ENCODE measurements around the gene CTBP1.
A peak's percentile ranks its signal among the peaks of the same experiment; 100 is the strongest.

CTBP1 gene

DNA sequence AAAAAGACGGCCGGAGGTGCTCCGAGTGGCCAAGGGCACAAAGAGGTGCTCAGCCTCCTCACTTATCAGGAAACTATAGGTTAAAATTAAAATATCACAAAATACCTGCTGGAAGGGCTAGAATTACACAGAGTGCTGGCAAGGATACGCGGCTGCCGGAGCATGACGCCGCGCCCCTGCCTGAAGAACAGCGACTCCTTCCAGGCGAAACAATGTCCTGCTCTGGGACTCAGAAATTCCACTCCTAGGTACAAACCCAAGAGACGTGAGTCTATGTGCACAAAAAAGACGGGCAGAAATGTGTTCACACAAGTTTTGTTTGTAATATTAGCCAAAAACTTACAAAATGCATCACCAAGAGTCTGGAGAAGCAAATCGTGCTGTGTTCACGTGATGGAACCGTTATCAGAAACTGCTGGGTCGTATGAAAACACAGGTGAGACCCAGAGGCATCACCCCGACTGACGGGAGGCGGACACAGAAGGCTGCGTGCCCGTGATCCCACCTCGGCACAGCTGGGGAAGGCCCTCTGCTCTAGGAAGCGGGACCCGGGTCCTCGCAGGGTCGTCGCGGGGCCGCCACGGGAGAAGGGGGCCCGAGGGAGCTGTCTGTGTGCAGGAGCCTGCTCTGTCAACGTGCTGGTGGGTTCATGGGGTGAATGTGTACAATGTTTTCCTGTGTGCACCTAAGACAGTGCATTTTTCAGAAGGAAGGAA is 27.6 kb downstream of the CTBP1 start:
- DNase-seq, result no peak

DNA sequence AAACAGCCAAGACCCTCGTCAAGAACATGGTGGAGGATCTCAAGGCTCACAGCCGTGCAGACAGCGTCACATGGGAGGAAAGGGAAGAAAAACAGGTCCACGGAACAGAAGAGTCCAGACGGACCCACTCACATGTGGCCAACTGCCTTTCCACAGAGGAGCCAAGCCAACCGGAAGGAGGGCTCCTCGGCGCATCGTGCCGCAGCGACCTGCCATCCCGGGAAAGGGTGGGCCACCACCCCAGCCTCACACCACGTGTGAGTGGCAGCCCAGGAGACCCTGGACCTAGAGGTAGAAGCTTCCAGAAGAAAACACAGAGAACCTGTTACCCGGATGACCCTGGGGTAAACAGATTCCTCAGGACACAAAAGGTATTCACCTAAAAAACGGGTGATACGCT is 28.4 kb downstream of the CTBP1 start:
- DNase-seq, result no peak

DNA sequence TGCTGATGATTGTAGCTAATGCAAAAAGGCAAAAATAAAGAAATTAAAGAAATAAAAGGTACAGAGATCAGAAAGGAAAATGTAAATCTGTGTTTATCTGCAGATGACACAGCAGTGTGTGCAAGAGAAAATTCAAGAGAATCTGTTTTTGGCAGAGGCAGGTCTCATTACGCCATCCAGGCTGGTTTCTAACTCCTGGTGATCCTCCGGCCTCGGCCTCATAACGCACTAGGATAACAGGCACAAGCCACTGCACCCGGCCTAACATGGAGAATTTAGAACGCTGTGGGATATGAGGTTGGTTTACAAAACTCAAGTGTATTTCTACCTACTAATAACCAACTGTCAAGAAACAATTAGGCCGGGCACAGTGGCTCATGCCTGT is 29.4 kb downstream of the CTBP1 start:
- DNase-seq, result no peak

GRCh38 chr4:1218634-1219565 is 30.0 kb downstream of the CTBP1 start:
- DNase-seq, result no peak

DNA sequence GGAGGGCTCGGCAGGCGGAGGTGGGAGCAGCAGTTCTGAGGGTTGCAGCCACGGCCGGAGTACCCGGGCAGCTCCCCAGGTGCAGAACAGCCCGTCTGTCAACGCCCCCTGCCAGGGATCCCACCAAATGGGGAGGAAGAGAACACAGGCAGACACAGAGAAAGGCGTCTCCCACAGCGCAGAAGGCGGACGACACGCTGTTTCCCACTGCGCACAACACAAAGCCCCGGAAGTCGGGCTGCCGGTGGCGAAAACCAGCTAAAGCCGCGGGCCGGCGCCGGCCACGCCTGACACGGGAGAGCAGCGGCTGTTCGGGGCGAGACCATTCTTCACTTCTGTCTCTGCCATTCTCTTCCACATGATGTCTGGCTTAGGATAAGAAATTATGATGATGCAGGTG is 31.6 kb downstream of the CTBP1 start:
- peak; percentile 92 for DNase-seq

- DNase-seq, result peak; percentile 21
Measured at GRCh38 chr4:1216869-1217294, 32.0 kb downstream of the CTBP1 start.

- no peak for DNase-seq
Measured at GRCh38 chr4:1216076-1216614, 32.8 kb downstream of the CTBP1 start.

DNA sequence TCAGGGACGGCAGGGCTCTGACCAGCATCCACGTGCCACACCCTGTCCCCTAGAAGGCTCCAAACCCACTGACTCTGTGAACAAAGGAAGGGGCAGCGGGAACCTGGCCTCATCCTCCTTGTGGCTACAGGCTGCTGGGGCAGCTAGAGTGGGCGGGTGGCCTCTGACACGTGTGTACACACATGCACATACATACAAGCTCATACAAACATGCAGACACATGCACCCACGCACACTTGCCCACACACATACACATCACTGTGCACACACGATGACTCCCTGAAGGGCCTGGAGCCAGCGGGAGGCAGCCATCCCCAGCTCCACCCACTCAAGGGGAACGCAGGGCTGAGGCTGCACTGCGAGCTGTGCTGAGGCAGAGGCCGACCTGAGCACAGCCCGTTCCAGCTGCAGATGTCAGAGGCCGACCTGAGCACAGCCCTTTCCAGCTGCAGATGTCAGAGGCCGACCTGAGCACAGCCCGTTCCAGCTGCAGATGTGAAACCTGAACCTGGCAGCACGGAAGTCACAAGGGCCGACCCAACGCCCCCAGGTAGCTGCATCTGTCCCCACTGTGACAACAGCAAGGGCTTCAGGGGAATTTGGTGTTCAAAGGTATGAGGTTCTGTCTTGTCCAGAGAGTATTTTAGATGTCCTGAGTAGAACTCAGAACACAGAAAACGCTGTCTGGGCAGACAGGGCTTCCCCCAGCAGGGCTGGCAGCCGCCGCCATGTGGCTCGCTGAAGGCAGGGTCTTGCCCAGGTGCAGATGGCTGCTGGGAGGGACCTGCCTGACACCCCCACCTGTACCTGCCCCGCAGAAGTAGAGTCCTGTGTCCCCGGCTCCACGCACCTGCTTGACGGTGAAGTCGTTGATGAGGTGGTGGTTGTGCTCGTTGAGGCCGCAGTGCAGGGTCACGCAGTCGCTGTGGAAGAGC is 33.5 kb downstream of the CTBP1 start:
- DNase-seq, result no peak

DNA sequence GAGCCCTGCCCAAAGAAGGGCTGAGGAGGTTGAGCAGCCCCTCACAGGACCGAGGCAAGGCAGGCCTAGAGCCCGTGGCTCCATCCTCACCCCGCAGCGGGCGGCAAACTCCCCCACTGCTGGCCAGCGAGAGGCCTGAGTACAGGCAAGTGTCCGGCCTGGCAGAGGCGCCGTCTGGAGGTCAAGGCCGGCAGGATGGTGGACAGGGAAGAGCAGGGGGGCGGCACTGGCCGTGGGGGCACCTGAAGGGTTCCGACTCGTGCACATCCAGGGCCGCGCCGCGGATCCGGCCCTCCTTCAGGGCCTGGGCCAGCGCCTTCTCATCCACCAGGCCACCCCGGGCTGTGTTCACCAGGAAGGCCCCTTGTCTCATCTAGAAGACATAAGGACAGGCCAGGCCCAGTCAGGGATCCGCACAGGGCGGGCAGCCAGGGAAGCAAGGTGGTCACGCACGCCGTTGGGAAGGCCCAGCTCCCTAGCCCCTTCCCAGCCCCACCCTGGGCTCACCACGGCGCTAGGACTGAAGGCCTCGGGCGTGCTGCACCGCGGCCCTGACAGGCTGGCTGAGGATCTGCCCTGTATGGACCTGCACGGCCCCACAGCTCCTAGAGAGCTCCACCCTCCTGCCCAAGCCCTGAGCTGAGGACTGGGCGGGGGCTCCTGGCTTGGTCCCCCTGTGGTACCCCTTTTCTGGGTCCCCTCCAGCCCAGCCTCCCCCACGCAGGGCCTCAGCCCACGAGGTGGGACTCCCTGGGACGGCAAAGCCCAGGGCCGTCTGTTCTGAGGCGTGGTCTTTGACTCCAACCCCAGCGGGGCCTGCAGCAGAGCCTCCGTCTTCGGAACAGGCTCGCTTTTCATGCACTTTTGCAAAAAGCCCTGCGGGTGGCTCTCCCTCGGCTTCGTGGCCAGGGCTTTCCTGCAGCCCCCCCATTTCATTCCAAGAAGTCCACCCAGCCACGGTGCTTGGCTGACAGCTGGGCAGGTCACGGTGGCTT is 34.5 kb downstream of the CTBP1 start:
- no peak for DNase-seq

- no peak for DNase-seq
Measured at GRCh38 chr4:1213336-1213995, 35.5 kb downstream of the CTBP1 start.

- DNase-seq, result no peak
Measured at GRCh38 chr4:1212546-1213335, 36.2 kb downstream of the CTBP1 start.

GRCh38 chr4:1211891-1212545 is 36.9 kb downstream of the CTBP1 start:
- no peak for DNase-seq

DNA sequence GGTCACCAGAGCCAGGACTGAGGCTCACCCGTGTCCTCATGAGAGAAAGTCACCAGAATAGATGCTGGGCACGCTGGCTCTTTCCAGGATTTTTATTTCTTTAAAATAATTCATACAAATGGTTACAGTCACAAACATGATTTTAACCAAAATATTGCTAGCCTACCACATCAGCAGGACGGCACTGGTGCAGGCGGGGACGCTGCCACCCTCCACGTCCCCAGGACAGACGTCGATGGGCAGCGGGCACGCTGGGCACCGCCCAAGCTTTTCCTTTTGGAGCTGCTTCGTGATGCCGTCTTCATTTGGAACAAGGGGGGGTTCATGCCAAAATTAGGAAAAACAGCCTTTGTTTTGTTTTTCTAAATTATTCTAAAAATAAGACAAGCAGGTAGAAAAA is 37.6 kb downstream of the CTBP1 start:
- DNase-seq, result no peak

GRCh38 chr4:1210971-1211370 is 38.0 kb downstream of the CTBP1 start:
- no peak for DNase-seq

- DNase-seq, result no peak
Measured at GRCh38 chr4:1210241-1210841, 38.6 kb downstream of the CTBP1 start.

DNA sequence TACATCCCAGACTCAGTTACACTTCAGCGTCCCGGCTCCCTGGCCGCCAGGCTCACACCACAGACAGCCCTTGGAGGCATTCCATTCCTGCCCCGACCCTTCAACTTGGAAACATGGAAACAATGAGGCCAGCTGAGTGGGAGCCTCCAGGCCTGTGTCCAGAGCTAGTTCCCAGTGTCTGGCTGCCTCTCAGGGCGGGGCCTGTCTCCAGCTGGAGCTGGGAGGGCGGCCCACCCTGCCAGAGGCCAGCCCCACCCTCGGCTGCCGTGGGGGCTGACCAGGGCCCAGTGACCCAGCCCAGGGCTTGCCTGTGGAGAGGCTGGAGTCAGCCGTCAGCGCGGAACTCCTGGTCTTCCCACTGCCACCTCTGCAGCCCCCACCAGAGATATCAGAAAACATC is 39.1 kb downstream of the CTBP1 start:
- no peak for DNase-seq

DNA sequence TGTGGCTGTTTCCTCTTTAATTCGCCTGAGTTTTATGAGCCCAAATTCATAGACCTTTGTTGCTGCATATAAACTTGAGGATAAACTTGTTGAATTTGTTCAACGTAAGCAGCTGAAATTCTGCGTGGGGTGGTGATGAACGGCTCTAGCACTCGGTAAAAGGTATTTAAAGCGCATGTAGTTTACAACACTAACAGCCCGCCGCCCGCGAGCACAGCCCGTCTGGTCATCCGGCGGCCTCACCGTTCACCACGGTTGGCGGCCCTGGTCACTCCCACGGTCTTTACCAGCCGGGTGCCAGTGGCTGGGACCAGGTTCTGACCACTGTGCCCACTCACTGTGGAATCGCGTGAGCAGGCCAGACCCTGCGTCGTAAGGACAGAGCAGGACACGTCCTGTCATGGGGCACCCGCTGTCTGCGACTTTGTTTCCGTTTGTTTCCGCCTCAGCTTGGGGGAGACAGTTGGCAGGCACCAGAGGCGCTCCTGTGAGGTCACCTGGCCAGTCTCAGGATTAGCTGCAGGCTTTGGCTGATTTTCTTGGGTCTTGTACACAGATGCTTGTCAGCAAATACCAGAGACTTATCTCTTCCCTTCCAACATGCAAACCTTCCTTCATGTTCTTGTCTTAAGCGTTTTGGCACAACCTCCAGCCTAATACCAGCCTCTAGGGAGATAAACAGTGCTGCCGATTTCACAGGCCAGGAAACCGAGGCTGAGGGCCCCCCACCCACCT is 39.8 kb downstream of the CTBP1 start:
- DNase-seq, result no peak

DNA sequence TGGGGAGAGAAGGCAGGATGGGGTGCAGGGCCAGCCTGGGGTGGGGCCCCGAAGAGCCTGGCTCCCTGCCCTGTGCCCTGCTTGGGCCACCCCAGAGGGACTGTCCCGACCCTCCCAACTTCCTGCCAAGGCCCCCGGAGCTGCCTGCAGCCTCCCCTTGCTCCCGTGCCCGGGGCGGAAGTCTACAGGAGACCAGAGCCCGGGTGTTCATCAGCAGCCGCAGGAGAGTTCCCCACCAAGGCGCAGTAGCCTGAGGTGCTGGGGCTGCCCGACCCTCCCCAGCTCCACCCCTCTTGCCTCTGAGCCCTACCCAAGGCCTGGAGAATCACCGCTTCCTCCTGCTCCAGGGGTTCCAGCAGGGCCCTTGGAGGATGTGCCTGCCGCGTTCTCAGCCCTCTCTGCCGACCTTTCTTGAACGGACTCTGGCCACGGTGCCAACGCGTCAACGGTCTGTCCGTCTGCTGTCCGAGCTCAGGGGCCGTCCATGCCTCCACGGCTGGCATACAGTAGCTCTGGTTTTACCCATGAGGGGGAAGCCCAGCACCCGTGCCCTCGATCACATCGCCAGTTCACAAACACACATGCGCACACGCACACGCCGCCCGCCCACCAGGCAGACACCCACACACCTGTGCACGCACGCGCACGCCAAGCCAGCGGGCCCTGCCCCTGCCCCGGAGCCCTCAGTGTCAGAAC is 40.5 kb downstream of the CTBP1 start:
- DNase-seq, result no peak

All from NCI-H69 (cell line).